Kidney (tissue), 14 donors: ENCODE measurements around the gene PRDM15. TPM values are rescaled to one million over a fixed set of nuclear protein-coding genes. Genes with fewer than 3 reads are reported as not detected.

Experiments used
- DNase-seq, 5 donors: peaks; one replicate each; pipeline ENCODE4 v3.0.0-alpha.2; 2013 to 2020
- FAIRE-seq: peaks from 2 replicates; lab custom pipeline; 2012; peaks lifted over from hg19 to GRCh38; lab: Jason Lieb, UNC
- H3K27ac ChIP-seq, 2 donors: one replicate each; pipeline ENCODE4 v1.7.0; 2013; ENCODE audit warnings: low read depth in 2 of 2, low read length in 2 of 2, inconsistent platforms in 1 of 2
- H3K27me3 ChIP-seq: one replicate; pipeline ENCODE4 v1.7.1; 2013; ENCODE audit warnings: low read length, inconsistent platforms; ENCODE audit not compliant: control insufficient read depth, insufficient read depth
- H3K36me3 ChIP-seq, 3 donors: one replicate each; pipeline versions ENCODE4 v1.7.0 to v1.7.1; 2013; ENCODE audit warnings: low read length in 3 of 3, control low read depth in 1 of 3, inconsistent platforms in 1 of 3; ENCODE audit not compliant: insufficient read depth in 3 of 3, control insufficient read depth in 2 of 3
- H3K4me1 ChIP-seq, 3 donors: one replicate each; pipeline versions ENCODE4 v1.7.0 to v1.7.1; 2013; ENCODE audit warnings: low read length in 3 of 3, inconsistent platforms in 1 of 3, low read depth in 1 of 3; ENCODE audit not compliant: control insufficient read depth in 2 of 3, insufficient read depth in 2 of 3
- H3K4me3 ChIP-seq, 3 donors: one replicate each; pipeline versions ENCODE4 v1.7.0 to v1.8.1; 2013; ENCODE audit warnings: low read length in 3 of 3, control low read depth in 1 of 3, inconsistent platforms in 1 of 3
- H3K9ac ChIP-seq, 3 donors: one replicate each; pipeline versions ENCODE4 v1.7.0 to v1.7.1; 2013; ENCODE audit warnings: low read length in 3 of 3, control low read depth in 1 of 3, inconsistent platforms in 1 of 3
- H3K9me3 ChIP-seq, 3 donors: one replicate each; pipeline versions ENCODE4 v1.7.0 to v1.7.1; 2013; ENCODE audit warnings: low read length in 3 of 3, control low read depth in 1 of 3, inconsistent platforms in 1 of 3; ENCODE audit not compliant: control insufficient read depth in 2 of 3, insufficient read depth in 1 of 3
- CTCF ChIP-seq: IDR thresholded peaks from 3 replicates; pipeline ENCODE4 v1.5.1; 2012; ENCODE audit warnings: mild to moderate bottlenecking, moderate library complexity, borderline replicate concordance; ENCODE audit not compliant: insufficient read depth; ENCODE audit errors: extremely low read depth
- intact Hi-C: fragments of 100-400 bp; cut with DNase I; formaldehyde crosslinking; loops from one replicate; pipeline ENCODE4 v1.11.1; 2022
- polyA plus RNA-seq: library from polyadenylated mRNA; stranded (reverse); fragments of 350-450 nt; fragmentation: Illumina TruSeq; extraction: RNeasy Lipid Tissue Mini Kit (QIAGEN cat#74804); gene quantifications from one replicate; pipeline ENCODE4 v1.2.3, GENCODE V29; 2014; ENCODE audit warnings: low read depth, low replicate concordance; ENCODE audit not compliant: insufficient read depth
- total RNA-seq: library from RNA; stranded (reverse); fragmentation: NEBNext Ultra II Directional; extraction: Animal tissue kit (Norgen Biotek cat#: 25700); gene quantifications from one replicate; pipeline ENCODE4 v1.2.1, GENCODE V29; 2021
- donor health status: control.
- donor health status: control.
- donor health status: control.
- donor health status: control.
- donor health status: control.
- donor health status: DM: yes; HTN: yes; CAD: no.
- donor health status: Normal renal cell carcinoma (clear cell type).

PRDM15 gene
- total and polyA plus RNA-seq, 2 donors from 2014 or later: 1.3 to 8.4 TPM

GRCh38 chr21:41831866-41832595 is 47.1 kb downstream of the PRDM15 start:
- intact Hi-C loops: no loop called here
- Histone ChIP-seq H3K36me3 (peaks cover 0 to 7% (median 0%) of the 10 kb centered on the region in 3 donors), H3K27ac (no peak overlapping the region), H3K4me3 (no peak overlapping the region), H3K4me1 (no peaks in the 10 kb centered on the region), H3K9ac (no peak overlapping the region), H3K9me3 (no peaks in the 10 kb centered on the region), H3K27me3 (no peaks in the 10 kb centered on the region)
- FAIRE-seq (no peak), DNase-seq (no peak)
- no peak for TF ChIP-seq CTCF

GRCh38 chr21:41831453-41831831 is 47.7 kb downstream of the PRDM15 start:
- intact Hi-C loops: no loop called here
- Histone ChIP-seq H3K4me1 (no peaks in the 10 kb centered on the region), H3K4me3 (no peak overlapping the region), H3K36me3 (peaks cover 0 to 4% (median 0%) of the 10 kb centered on the region in 3 donors), H3K9ac (no peak overlapping the region), H3K9me3 (no peaks in the 10 kb centered on the region), H3K27me3 (no peaks in the 10 kb centered on the region), H3K27ac (no peak overlapping the region)
- no peak for TF ChIP-seq CTCF
- DNase-seq (no peak), FAIRE-seq (no peak)

GRCh38 chr21:41830764-41831452 is 48.2 kb downstream of the PRDM15 start:
- no peak for DNase-seq

More at GRCh38 chr21:41830764-41831452, 48.2 kb downstream of the PRDM15 start:
- Histone ChIP-seq H3K27me3 (no peaks in the 10 kb centered on the region), H3K27ac (no peak overlapping the region), H3K9me3 (no peaks in the 10 kb centered on the region), H3K4me1 (no peaks in the 10 kb centered on the region), H3K9ac (no peak overlapping the region), H3K4me3 (no peak overlapping the region), H3K36me3 (peaks cover 0 to 3% (median 0%) of the 10 kb centered on the region in 3 donors)
- TF ChIP-seq CTCF: no peak
- no peak for FAIRE-seq
- intact Hi-C loops: no loop called here
